GM23338 (cell line): Measurements from ENCODE around the gene CTAG2. TPM values are rescaled to one million over a fixed set of nuclear protein-coding genes. Genes with fewer than 3 reads are reported as not detected.

Experiments
- CTCF ChIP-seq, 2 experiments: fragments of 200-600 bp in 1 of 2; sonication (generic) in 1 of 2; conservative IDR thresholded peaks; 2 replicates each; pipeline versions ENCODE4 v1.5.1 to v1.6.1; 2016 to 2017; ENCODE audit warnings: antibody characterized with exemption in 2 of 2, low read depth in 2 of 2, mild to moderate bottlenecking in 2 of 2, moderate library complexity in 1 of 2
- EZH2phosphoT487 ChIP-seq: fragments of 200-600 bp; sonication (generic); IDR thresholded peaks from one replicate; pipeline ENCODE4 v1.8.1; 2018; ENCODE audit warnings: antibody characterized with exemption; ENCODE audit not compliant: unreplicated experiment
- JUNB ChIP-seq: IDR thresholded peaks from one replicate; pipeline ENCODE4 v1.6.1; 2016; ENCODE audit warnings: antibody characterized with exemption; ENCODE audit not compliant: unreplicated experiment
- NANOG ChIP-seq: IDR thresholded peaks from 2 replicates; pipeline ENCODE4 v1.6.1; 2016; ENCODE audit warnings: antibody characterized with exemption, borderline replicate concordance
- POLR2AphosphoS5 ChIP-seq: IDR thresholded peaks from 2 replicates; pipeline ENCODE4 v1.6.1; 2016; ENCODE audit warnings: antibody characterized with exemption, low read depth
- STAT1 ChIP-seq: IDR thresholded peaks from one replicate; pipeline ENCODE4 v1.6.1; 2016; ENCODE audit warnings: antibody characterized with exemption; ENCODE audit not compliant: unreplicated experiment
- ZNF331 ChIP-seq: fragments of 250-450 bp; sonication (Bioruptor Pico); IDR thresholded peaks from 2 replicates; pipeline ENCODE4 v1.5.0; 2020; ENCODE audit warnings: low read depth, mild to moderate bottlenecking, moderate library complexity
- ZNF462 ChIP-seq: fragments of 250-450 bp; sonication (Bioruptor Pico); IDR thresholded peaks from 2 replicates; pipeline ENCODE4 v1.5.0; 2020; ENCODE audit warnings: mild to moderate bottlenecking, moderate library complexity
- polyA plus RNA-seq: library from polyadenylated mRNA; unstranded; fragments of >200 nt; fragmentation: Nextera tagmentation; extraction: Ambion mirVana; gene quantifications from 2 replicates; pipeline ENCODE4 v1.2.1, GENCODE V29; 2016
- total RNA-seq: library from RNA; depleted of rRNA; stranded (reverse); fragments of >200 nt; shearing (Covaris generic); gene quantifications from 2 replicates; pipeline ENCODE4 v1.2.3, GENCODE V29; 2014

The CTAG2 gene
- total and polyA plus RNA-seq, 2 experiments from 2014 or later, result 0.87 TPM; not detected in 1

- TF ChIP-seq ZNF462 (CRISPR knock-in tag) (no peak), CTCF (conservative IDR thresholded peaks at IDR 0.05; ENCODE audit: low read depth in 2 of 2) (no peak), ZNF331 (no peak), EZH2phosphoT487 (no peak), STAT1 (no peak), NANOG (no peak), POLR2AphosphoS5 (no peak), JUNB (no peak)
These were observed 50.5 kb downstream of the CTAG2 start (continued) for GRCh38 chrX:154602766-154603437.
